HL-60/S4 (cell line): ENCODE measurements around the gene AR.

ENCODE experiments used
- in situ Hi-C: fragments of 300-500 bp; cut with MboI; formaldehyde crosslinking; loops from 2 replicates; pipeline ENCODE4 v1.14.3; 2022; ENCODE audit warnings: low sequenced_read_pairs

The AR gene

GRCh38 chrX:67543818-67544217, at the start of gene AR:
AR (plus strand) TSS chrX:67544021; CDS start chrX:67545147, 1,126 bp downstream.
- in situ Hi-C loops: no loop called here

DNA sequence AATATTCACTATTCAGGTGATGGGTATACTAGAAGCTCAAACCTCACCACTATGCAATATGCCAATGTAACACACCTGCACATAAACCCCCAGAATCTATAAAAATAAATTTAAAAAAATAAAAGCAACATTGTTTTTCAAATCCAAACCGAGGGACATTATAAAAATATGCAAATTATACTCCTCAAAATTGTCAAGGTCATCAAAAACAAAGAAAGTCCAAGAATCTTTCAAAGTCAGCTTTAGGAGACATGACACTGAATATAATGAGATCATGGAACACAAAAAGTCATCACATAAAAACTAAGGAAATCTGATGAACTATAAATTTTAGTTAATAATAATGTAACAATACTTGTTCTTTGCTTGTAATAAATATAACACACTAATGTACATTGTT, 43.2 kb upstream of the AR start:
- in situ Hi-C loops: no loop called here

- in situ Hi-C loops: no loop called here
Measured at GRCh38 chrX:67503004-67503403, 40.8 kb upstream of the AR start.

- in situ Hi-C loops: no loop called here
Measured at GRCh38 chrX:67503453-67503852, 40.4 kb upstream of the AR start.

GRCh38 chrX:67520671-67521070, 23.1 kb upstream of the AR start:
- in situ Hi-C loops: no loop called here

DNA sequence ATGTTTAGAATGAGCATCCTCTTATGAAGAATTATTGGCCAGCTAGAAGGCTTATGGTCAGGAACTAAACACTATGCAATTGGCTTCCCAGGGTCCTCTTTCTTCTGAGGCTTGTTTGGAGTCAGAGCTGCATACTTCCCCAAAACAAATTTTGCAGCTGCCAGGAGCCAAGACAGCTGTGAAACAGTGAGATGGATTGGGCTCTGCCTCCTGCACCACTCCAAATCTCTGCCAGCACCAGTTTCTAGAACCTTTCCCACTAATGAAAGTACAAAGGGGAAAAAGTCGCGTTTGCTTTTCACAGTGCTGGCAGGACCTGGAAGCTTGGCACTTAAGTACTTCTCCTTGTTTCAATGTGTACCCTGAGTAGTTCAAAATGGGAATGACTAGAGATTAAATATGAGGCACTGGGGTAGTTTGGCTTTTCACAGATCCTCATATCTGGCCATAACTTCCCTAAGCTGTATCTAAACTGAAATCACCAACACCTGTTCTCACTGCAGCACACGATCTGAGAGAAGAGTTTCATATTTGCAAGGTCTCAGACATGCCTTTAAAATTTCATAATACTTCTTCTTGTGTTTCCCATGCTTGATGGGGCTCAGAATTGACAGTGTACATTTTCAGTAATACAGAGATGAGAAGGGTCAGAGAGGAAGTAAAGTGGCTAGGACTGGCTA, 20.7 kb upstream of the AR start:
- in situ Hi-C loops: no loop called here

DNA sequence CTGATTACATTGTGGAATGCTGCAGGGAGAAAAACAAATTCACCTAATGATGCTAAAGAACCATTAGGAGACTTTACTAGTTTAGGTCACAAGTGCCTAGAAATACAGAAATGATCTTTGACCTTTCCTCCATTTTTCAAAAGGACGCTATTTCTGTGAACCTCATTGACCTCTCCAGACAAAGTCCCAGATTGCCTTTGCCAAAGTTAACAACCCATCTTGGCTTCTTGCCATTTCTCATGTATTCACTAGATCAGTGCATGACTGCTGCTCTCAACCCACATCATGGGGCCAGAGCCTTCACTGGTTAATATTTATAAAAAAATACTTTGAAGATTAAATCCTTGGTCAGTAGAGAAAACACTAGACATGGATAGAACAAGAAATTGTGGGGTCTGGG, 19.9 kb upstream of the AR start:
- in situ Hi-C loops: no loop called here

- in situ Hi-C loops: no loop called here
Measured at GRCh38 chrX:67524428-67524827, 19.4 kb upstream of the AR start.

GRCh38 chrX:67524950-67525691, 18.7 kb upstream of the AR start:
- in situ Hi-C loops: no loop called here

DNA sequence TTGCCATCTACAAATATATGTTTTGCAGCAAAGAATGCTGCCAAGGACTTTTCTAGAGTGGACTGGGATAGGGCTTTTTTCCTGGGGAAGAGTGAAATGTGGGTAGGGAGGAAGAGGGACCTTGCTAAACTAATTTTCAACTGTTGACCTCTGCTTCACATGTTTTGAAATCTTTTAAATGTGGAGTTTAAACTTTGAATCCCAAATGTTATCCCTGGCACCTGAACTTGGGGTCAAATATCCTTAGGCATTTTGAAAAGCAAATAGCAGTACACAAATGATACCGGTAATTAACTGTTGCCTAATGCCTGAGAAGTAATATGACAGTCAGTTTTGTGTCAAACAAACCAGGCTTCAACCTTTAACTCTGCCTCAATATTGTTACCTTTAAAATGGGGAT, 7.3 kb upstream of the AR start:
- in situ Hi-C loops: no loop called here

DNA sequence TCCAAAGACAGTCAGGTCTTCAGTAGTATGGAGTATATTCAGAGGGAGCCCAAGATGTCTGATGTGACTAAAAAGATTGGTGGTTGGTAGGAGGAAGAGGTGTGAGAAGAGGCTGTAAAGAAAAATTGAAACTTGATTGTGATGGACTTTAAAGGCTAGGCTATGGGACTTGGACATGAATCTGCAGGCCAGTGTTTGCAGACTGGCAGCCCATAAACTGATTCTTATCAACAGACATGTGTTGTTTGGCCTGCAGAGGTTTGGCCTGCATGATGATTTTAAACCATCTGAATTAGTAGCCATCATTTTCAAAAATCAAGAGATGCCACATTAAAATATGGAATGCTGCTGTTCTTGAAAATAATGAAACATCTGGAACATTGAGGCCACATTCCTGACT, 5.4 kb upstream of the AR start:
- in situ Hi-C loops: no loop called here

GRCh38 chrX:67544281-67545035, 637 bp downstream of the AR start:
- in situ Hi-C loops: no loop called here

DNA sequence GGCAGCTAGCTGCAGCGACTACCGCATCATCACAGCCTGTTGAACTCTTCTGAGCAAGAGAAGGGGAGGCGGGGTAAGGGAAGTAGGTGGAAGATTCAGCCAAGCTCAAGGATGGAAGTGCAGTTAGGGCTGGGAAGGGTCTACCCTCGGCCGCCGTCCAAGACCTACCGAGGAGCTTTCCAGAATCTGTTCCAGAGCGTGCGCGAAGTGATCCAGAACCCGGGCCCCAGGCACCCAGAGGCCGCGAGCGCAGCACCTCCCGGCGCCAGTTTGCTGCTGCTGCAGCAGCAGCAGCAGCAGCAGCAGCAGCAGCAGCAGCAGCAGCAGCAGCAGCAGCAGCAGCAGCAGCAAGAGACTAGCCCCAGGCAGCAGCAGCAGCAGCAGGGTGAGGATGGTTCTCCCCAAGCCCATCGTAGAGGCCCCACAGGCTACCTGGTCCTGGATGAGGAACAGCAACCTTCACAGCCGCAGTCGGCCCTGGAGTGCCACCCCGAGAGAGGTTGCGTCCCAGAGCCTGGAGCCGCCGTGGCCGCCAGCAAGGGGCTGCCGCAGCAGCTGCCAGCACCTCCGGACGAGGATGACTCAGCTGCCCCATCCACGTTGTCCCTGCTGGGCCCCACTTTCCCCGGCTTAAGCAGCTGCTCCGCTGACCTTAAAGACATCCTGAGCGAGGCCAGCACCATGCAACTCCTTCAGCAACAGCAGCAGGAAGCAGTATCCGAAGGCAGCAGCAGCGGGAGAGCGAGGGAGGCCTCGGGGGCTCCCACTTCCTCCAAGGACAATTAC, 1.4 kb downstream of the AR start:
- in situ Hi-C loops: no loop called here

GRCh38 chrX:67545893-67546495, 2.2 kb downstream of the AR start:
- in situ Hi-C loops: no loop called here

- in situ Hi-C loops: no loop called here
Measured at GRCh38 chrX:67546496-67547423, 2.9 kb downstream of the AR start.

DNA sequence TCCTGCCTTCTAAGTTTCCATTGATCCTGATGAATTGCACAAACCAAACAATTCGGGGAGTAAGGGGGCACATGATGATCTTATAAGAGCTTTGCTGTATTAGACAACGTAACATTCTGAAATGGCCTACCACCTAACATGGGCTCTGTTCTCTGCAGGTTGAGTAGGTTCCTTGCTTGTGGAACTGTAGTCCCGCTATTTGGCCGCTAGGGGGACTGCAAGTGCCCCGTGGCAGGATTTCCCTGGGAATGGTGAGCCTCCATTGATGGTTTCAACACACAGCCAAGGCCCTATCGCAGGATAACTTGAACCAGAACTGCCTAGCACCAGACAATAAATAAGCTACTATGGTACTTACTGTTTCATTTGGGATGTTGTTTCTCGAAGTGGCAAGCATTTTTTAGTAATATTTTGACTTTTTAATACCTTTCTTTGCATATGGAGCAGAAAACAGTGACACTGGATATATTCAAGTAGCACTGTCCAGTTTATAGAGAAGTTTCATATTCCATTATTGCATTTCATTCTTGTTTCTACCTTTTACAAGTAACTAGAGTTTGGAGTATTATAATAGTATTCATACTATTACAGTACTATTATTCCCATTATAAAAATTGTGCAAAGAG, 11.9 kb downstream of the AR start:
- in situ Hi-C loops: no loop called here

GRCh38 chrX:67558267-67558666, 14.4 kb downstream of the AR start:
- in situ Hi-C loops: no loop called here

DNA sequence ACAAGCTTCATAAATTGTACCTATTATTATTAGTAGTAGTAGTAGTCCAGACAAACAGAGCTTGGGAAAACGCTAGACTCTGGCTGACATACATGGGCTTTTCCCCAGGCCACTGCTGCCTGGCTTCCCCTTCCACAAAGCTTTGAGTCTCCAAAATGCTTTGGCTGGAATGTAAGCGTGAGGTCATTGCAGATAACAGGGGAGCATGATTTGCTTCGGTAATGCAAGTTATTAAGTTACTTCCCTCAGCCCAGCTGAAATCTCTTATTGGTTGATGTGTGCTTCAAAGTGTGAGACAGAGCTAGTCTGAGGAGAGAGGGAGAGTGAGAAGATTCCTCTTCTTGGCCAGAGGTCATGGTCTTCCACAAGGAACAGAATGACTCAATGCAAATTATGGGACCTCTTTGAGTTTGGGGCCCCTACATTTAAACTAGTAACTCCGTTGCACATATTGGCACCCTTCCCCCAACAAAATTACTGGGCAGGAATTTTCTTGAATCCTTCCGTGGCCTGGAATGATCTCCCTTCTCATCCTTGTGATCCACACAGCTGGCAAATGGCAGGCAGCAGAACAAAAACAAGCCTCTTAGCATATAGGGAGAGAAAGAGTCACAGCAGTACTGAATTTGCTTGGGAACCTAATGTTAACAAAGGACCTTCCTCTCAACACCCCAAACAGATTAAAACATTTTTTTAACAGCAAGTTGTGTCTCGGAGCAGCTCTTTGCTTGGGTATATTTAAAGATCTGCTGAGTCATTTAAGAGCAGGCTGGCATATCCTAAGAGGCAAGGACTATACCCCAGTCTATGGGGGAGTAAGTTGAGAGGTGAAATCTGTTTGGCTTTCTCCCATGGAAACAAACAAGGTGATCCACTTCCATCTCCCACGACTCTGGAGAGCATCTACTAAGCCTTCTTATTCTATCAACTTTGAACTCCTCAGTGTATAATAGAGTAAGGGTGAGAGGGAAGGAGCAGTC, 19.9 kb downstream of the AR start:
- in situ Hi-C loops: no loop called here
